B cell (primary cell): ENCODE measurements around the gene CREM. TPM values are rescaled to one million over a fixed set of nuclear protein-coding genes. Genes with fewer than 3 reads are reported as not detected.
"Not testable (repeated sequence)": the region's sequence is repeated elsewhere in the genome, so short reads cannot be mapped to it uniquely, and the experiment has no call there.

ENCODE experiments used
- ATAC-seq: fragments of 200-7000 bp; cut with Tn5 transposase; one replicate; pipeline ENCODE4 v1.10.0; 2021; ENCODE audit warnings: low read depth, mild to moderate bottlenecking, moderate number of reproducible peaks, moderate library complexity
- CTCF ChIA-PET: fragments of 350-600 bp; sonication (Branson Sonifier 250); formaldehyde crosslinking; loops from one replicate; lab custom pipeline; 2021; ENCODE audit warnings: antibody characterized with exemption, inconsistent platforms; lab: Charles Lee
- POLR2A ChIA-PET: fragments of 350-600 bp; sonication (Branson Sonifier 250); formaldehyde crosslinking; loops from one replicate; lab custom pipeline; 2021; ENCODE audit warnings: antibody characterized with exemption; lab: Charles Lee
- DNase-seq: peaks from one replicate; pipeline ENCODE4 v3.0.0; 2013
- H2AFZ ChIP-seq: 2 replicates; pipeline ENCODE4 v1.6.1; 2012; ENCODE audit warnings: mild to moderate bottlenecking, low read depth, low read length; ENCODE audit not compliant: insufficient read depth, poor library complexity, severe bottlenecking
- H3K27ac ChIP-seq, 2 donors: 1 replicate in 1 of 2; 2 replicates in 1 of 2; pipeline ENCODE4 v1.5.1; 2012 to 2013; ENCODE audit warnings: low read length in 2 of 2, mild to moderate bottlenecking in 2 of 2, moderate library complexity in 1 of 2
- H3K27me3 ChIP-seq, 4 experiments: fragments of 200-600 bp in 1 of 4; sonication (generic) in 1 of 4; replicated peaks in 1 of 4; 1 replicate in 2 of 4; 2 replicates in 2 of 4; pipeline versions ENCODE4 v1.6.1 to v1.7.0; 2013 to 2016; ENCODE audit warnings: low read length in 3 of 4, mild to moderate bottlenecking in 2 of 4, mixed read lengths in 1 of 4, moderate library complexity in 1 of 4; ENCODE audit not compliant: insufficient read depth in 4 of 4, control insufficient read depth in 3 of 4; ENCODE audit errors: control extremely low read depth in 1 of 4
- H3K36me3 ChIP-seq, 2 experiments: replicated peaks in 1 of 2; 1 replicate in 1 of 2; 2 replicates in 1 of 2; pipeline versions ENCODE4 v1.6.1 to v1.7.1; 2013; ENCODE audit warnings: low read length in 1 of 2; ENCODE audit not compliant: insufficient read depth in 2 of 2, control insufficient read depth in 1 of 2; ENCODE audit errors: control extremely low read depth in 1 of 2, extremely low read depth in 1 of 2
- H3K4me1 ChIP-seq, 2 donors: fragments of 200-600 bp in 1 of 2; sonication (generic) in 1 of 2; 1 replicate in 1 of 2; 2 replicates in 1 of 2; pipeline versions ENCODE4 v1.5.1 to v1.6.1; 2013 to 2017; ENCODE audit warnings: low read length in 2 of 2; ENCODE audit not compliant: control insufficient read depth in 2 of 2, insufficient read depth in 2 of 2
- H3K4me2 ChIP-seq: replicated peaks from 2 replicates; pipeline ENCODE3; 2012; ENCODE audit warnings: mild to moderate bottlenecking, low read depth, low read length; ENCODE audit not compliant: poor library complexity, severe bottlenecking
- H3K4me3 ChIP-seq, 5 experiments: fragments of 200-600 bp in 1 of 5; sonication (generic) in 1 of 5; 1 replicate in 3 of 5; 2 replicates in 2 of 5; pipeline versions ENCODE4 v1.5.1 to v1.7.0; 2011 to 2016; ENCODE audit warnings: low read length in 4 of 5, mild to moderate bottlenecking in 4 of 5, low read depth in 2 of 5, control low read depth in 1 of 5, moderate library complexity in 1 of 5; ENCODE audit not compliant: insufficient read depth in 1 of 5; ENCODE audit errors: control extremely low read depth in 1 of 5, extremely low read depth in 1 of 5
- H3K79me2 ChIP-seq: fragments of 200-600 bp; sonication (generic); one replicate; pipeline ENCODE4 v1.6.0; 2016; ENCODE audit warnings: low read length; ENCODE audit not compliant: control insufficient read depth, insufficient read depth
- H3K9ac ChIP-seq: fragments of 200-600 bp; sonication (generic); 2 replicates; pipeline ENCODE4 v1.6.1; 2017; ENCODE audit warnings: mild to moderate bottlenecking, low read length, moderate library complexity
- H3K9me3 ChIP-seq, 3 donors: one replicate each; pipeline versions ENCODE4 v1.6.1 to v1.7.1; 2013; ENCODE audit warnings: low read length in 2 of 3; ENCODE audit not compliant: control insufficient read depth in 2 of 3, insufficient read depth in 1 of 3; ENCODE audit errors: control extremely low read depth in 1 of 3
- H4K20me1 ChIP-seq: 2 replicates; pipeline ENCODE4 v1.6.0; 2012; ENCODE audit warnings: mild to moderate bottlenecking, low read length; ENCODE audit not compliant: insufficient read depth, control insufficient read depth, poor library complexity, severe bottlenecking
- H3K27ac Mint-ChIP-seq: one replicate; pipeline ENCODE4 v1.8.0; 2021; ENCODE audit warnings: mixed read lengths
- H3K27me3 Mint-ChIP-seq: one replicate; pipeline ENCODE4 v1.8.0; 2021; ENCODE audit warnings: mixed read lengths
- H3K4me1 Mint-ChIP-seq: one replicate; pipeline ENCODE4 v1.8.0; 2021; ENCODE audit warnings: mixed read lengths
- H3K4me3 Mint-ChIP-seq: one replicate; pipeline ENCODE4 v1.8.0; 2021; ENCODE audit warnings: mixed read lengths
- H3K9me3 Mint-ChIP-seq: one replicate; pipeline ENCODE4 v1.8.0; 2022; ENCODE audit warnings: mixed read lengths; ENCODE audit not compliant: insufficient read depth
- EZH2 ChIP-seq: IDR thresholded peaks from 2 replicates; pipeline ENCODE4 v1.6.1; 2012; ENCODE audit warnings: borderline replicate concordance, low read depth, mild to moderate bottlenecking, moderate library complexity, low read length; ENCODE audit not compliant: insufficient read depth, poor library complexity, severe bottlenecking
- WGBS: methylation state at CpG from one replicate; pipeline ENCODE4 v1.1.5; 2013; ENCODE audit warnings: missing lambda C conversion rate; ENCODE audit not compliant: insufficient coverage; 5-methylcytosine and 5-hydroxymethylcytosine counted together
- intact Hi-C: fragments of 100-400 bp; cut with micrococcal nuclease; formaldehyde crosslinking; loops from one replicate; pipeline ENCODE4 v1.10.0; 2022
- polyA plus RNA-seq: library from polyadenylated mRNA; depleted of rRNA; stranded (reverse); fragments of >200 nt; gene quantifications from 2 replicates; pipeline ENCODE4 v1.2.3, GENCODE V29; 2012
- total RNA-seq, 2 donors: library from RNA; stranded (reverse); fragments of 120-200 nt in 1 of 2; gene quantifications; 1 replicate in 1 of 2; 2 replicates in 1 of 2; pipeline versions ENCODE4 v1.2.3 to v1.2.4, GENCODE V29; 2013 to 2022
- TF ChIP-seq, protein P1 (sequence below): fragments of 200-600 bp; IDR thresholded peaks from one replicate; pipeline ENCODE4 v1.8.0; 2022; ENCODE audit warnings: antibody characterized with exemption, mild to moderate bottlenecking

The CREM gene
- total and polyA plus RNA-seq, 2 donors (not counting 1 experiment from before 2014, with no cell fraction given), result 7.3 to 94.6 TPM

DNA sequence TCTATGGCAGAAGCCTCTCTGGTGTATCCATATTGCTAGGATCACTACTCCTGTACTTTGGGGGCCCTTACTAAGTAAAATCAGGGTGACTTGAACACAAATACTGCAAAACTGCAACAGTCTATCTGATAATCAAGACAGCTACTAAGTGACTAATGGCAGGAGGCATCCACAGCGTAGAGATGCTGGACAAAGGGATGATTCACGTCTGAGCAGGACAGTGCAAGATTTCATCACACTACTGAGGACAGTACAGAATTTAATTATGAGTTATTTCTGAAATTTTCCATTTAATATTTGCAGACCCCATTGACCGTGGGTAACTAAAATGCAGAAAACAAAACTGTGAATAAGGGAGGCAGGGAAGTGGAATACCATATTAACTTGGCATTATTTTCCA lies 46.9 kb upstream of the CREM start:
- H3K4me3 ChIP-seq, result no peak overlapping the region
- H2AFZ ChIP-seq, result no peak overlapping the region
- peaks cover 90% of the 10 kb centered on the region for H3K79me2 ChIP-seq
- H3K36me3 ChIP-seq, result peaks cover 5 to 13% of the 10 kb centered on the region in 2 experiments
- no peak for TF ChIP-seq EZH2
- TF ChIP-seq, protein P1, sequence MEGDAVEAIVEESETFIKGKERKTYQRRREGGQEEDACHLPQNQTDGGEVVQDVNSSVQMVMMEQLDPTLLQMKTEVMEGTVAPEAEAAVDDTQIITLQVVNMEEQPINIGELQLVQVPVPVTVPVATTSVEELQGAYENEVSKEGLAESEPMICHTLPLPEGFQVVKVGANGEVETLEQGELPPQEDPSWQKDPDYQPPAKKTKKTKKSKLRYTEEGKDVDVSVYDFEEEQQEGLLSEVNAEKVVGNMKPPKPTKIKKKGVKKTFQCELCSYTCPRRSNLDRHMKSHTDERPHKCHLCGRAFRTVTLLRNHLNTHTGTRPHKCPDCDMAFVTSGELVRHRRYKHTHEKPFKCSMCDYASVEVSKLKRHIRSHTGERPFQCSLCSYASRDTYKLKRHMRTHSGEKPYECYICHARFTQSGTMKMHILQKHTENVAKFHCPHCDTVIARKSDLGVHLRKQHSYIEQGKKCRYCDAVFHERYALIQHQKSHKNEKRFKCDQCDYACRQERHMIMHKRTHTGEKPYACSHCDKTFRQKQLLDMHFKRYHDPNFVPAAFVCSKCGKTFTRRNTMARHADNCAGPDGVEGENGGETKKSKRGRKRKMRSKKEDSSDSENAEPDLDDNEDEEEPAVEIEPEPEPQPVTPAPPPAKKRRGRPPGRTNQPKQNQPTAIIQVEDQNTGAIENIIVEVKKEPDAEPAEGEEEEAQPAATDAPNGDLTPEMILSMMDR, result no peak
- ChIA-PET CTCF (no interaction called here), POLR2A (no interaction called here)
- H3K27ac ChIP-seq, result no peak overlapping the region
- Mint-ChIP-seq H3K4me1 (peaks cover 19% of the 10 kb centered on the region), H3K9me3 (peaks cover 4% of the 10 kb centered on the region), H3K4me3 (no peak overlapping the region), H3K27ac (no peak overlapping the region), H3K27me3 (no peaks in the 10 kb centered on the region)
- peaks cover 61% of the 10 kb centered on the region for H4K20me1 ChIP-seq
- H3K4me1 ChIP-seq, result no peaks in the 10 kb centered on the region
- peaks cover 0 to 2% (median 1%) of the 10 kb centered on the region in 3 donors for H3K9me3 ChIP-seq
- 100% methylated on average over 1 of the region's 3 CpGs for WGBS
- no peak overlapping the region for H3K4me2 ChIP-seq
- H3K9ac ChIP-seq, result no peak overlapping the region
- DNase-seq, result no peak
- H3K27me3 ChIP-seq, result no peaks in the 10 kb centered on the region
- no peak for ATAC-seq
- intact Hi-C loops, result no loop called here

DNA sequence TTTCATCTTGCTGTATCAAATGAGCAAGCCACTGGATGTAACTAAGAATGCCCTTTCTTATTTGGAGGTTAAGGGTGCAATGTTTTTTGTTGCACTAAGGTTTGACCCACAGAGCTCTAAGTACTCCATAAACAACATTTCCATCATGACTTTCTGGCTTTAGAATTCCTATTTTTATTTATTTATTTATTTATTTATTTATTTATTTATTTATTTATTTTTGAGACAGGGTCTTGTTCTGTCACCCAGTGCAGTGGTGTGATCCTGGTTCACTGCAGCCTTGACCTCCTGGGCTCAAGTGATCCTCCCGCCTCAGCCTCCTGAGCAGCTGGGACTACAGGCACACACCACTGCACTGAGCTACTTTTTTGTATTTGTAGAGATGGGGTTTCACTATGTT lies 46.4 kb upstream of the CREM start:
- H3K9me3 ChIP-seq, H3K9me3 Mint-ChIP-seq, H3K27ac ChIP-seq, intact Hi-C loops, ATAC-seq, H3K27me3 ChIP-seq, H3K4me3 Mint-ChIP-seq, CTCF ChIA-PET, POLR2A ChIA-PET, H3K4me3 ChIP-seq, H3K4me1 ChIP-seq, H3K27ac Mint-ChIP-seq, H2AFZ ChIP-seq, H3K9ac ChIP-seq, H3K27me3 Mint-ChIP-seq, DNase-seq, H3K4me2 ChIP-seq: not testable (repeated sequence)
- 100% methylated on average over 1 of the region's 1 CpG for WGBS
- Histone ChIP-seq H3K79me2 (peaks cover 91% of the 10 kb centered on the region), H3K36me3 (peaks cover 5 to 13% of the 10 kb centered on the region in 2 experiments), H4K20me1 (peaks cover 57% of the 10 kb centered on the region)
- peaks cover 19% of the 10 kb centered on the region for H3K4me1 Mint-ChIP-seq
